NCI-H1436 (cell line): ENCODE data around the gene IGSF21.

ENCODE experiments used
- DNase-seq: peaks from one replicate; lab custom pipeline; 2025; lab: John Stamatoyannopoulos, UW

The IGSF21 gene

GRCh38 chr1:18262726-18263125 is 155.1 kb downstream of the IGSF21 start:
- no peak for DNase-seq

GRCh38 chr1:18263547-18264120 is 156.0 kb downstream of the IGSF21 start:
- DNase-seq, result no peak

GRCh38 chr1:18264450-18265039 is 156.9 kb downstream of the IGSF21 start:
- no peak for DNase-seq

- no peak for DNase-seq
Observed at GRCh38 chr1:18265641-18266040, 158.0 kb downstream of the IGSF21 start.

GRCh38 chr1:18266391-18266790 is 158.8 kb downstream of the IGSF21 start:
- DNase-seq, result no peak

- no peak for DNase-seq
Observed at GRCh38 chr1:18271336-18271735, 163.7 kb downstream of the IGSF21 start.

GRCh38 chr1:18278946-18279345 is 171.3 kb downstream of the IGSF21 start:
- no peak for DNase-seq

GRCh38 chr1:18279351-18280074 is 171.9 kb downstream of the IGSF21 start:
- DNase-seq, result no peak

GRCh38 chr1:18280956-18281355 is 173.4 kb downstream of the IGSF21 start:
- no peak for DNase-seq

- peak; percentile 39 for DNase-seq
Observed at GRCh38 chr1:18282851-18283600, 175.4 kb downstream of the IGSF21 start.

- DNase-seq, result no peak
Observed at GRCh38 chr1:18283601-18284385, 176.2 kb downstream of the IGSF21 start.

- DNase-seq, result no peak
Observed at GRCh38 chr1:18284805-18285537, 177.4 kb downstream of the IGSF21 start.

- DNase-seq, result no peak
Observed at GRCh38 chr1:18285538-18285924, 177.9 kb downstream of the IGSF21 start.

- DNase-seq, result no peak
Observed at GRCh38 chr1:18288722-18289121, 181.1 kb downstream of the IGSF21 start.

GRCh38 chr1:18289597-18289996 is 182.0 kb downstream of the IGSF21 start:
- no peak for DNase-seq

GRCh38 chr1:18290740-18291412 is 183.3 kb downstream of the IGSF21 start:
- no peak for DNase-seq

GRCh38 chr1:18292531-18292930 is 184.9 kb downstream of the IGSF21 start:
- DNase-seq, result no peak

GRCh38 chr1:18293291-18293690 is 185.7 kb downstream of the IGSF21 start:
- DNase-seq, result no peak

- DNase-seq, result no peak
Observed at GRCh38 chr1:18294437-18295176, 187.0 kb downstream of the IGSF21 start.
